ENCODE data around the gene DOCK4. TPM values are rescaled to one million over a fixed set of nuclear protein-coding genes. Genes with fewer than 3 reads are reported as not detected.

Gene DOCK4
- total and polyA plus RNA-seq, 2 of the 8 experiments (the other 6 are each of a cell fraction or from before 2014, with no cell fraction given), result 5.1 to 23.6 TPM

DNA sequence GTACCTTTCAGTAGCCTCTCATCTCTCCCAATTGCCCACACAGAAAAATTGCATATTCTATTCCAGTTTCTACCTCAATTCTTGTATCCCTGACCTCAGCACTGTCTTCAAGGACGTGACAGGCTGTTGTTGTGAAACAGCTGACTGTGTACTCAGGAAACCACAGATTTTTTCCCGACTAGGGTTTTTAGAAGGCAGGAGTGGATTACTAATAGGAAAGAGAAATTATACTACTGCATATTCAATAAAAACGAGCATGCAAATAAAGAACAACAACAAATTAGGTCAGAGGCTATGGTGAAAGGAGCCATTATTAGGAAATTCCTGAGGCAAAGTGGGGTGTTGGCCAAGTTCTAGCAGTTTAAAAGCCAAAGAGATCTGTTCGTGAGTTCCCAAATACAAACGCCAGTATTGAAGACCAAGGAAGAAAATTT, 93.4 kb downstream of the DOCK4 start:
- Histone ChIP-seq H3K27me3 (replicated peaks in 1 of 4; ENCODE audit: control insufficient read depth in 3 of 4, extremely low read depth in 1 of 4, insufficient read depth in 3 of 4, low read length in 3 of 4) (no peaks in the 10 kb centered on the region), H2BK12ac (ENCODE audit: low read depth, low read length) (no peak overlapping the region), H4K5ac (ENCODE audit: insufficient read length, low read depth, low read length) (no peak overlapping the region), H2BK5ac (ENCODE audit: low read depth, low read length) (no peak overlapping the region), H3K36me3 (ENCODE audit: control insufficient read depth in 2 of 4, insufficient read depth in 4 of 4, low read length in 3 of 4) (no peaks in the 10 kb centered on the region), H3K18ac (ENCODE audit: extremely low read depth, low read length) (no peak overlapping the region), H3K14ac (ENCODE audit: insufficient read length) (no peak overlapping the region), H3K79me1 (ENCODE audit: low read depth, low read length) (no peaks in the 10 kb centered on the region), H2BK20ac (ENCODE audit: low read length) (no peak overlapping the region), H3K4me1 (replicated peaks in 1 of 4; ENCODE audit: control insufficient read depth in 3 of 4, insufficient read depth in 4 of 4, low read length in 3 of 4) (no peaks in the 10 kb centered on the region), H2BK15ac (ENCODE audit: low read length) (no peak overlapping the region), H3K23ac (ENCODE audit: insufficient read length) (no peak overlapping the region), H2BK120ac (replicated peaks; ENCODE audit: low read depth, low read length) (no peak overlapping the region), H2AK5ac (ENCODE audit: low read depth, low read length) (no peak overlapping the region), H3K9ac (replicated peaks in 1 of 4; ENCODE audit: extremely low read depth in 1 of 4, low read depth in 3 of 4, low read length in 3 of 4) (no peak overlapping the region), H3K4me2 (ENCODE audit: insufficient read depth in 1 of 2, low read depth in 2 of 2, low read length in 2 of 2) (no peak overlapping the region), H3K23me2 (ENCODE audit: low read depth, low read length) (peaks cover 2% of the 10 kb centered on the region; the same call in 1 of the 2 replicates), H3K4me3 (ENCODE audit: extremely low read depth in 1 of 4, insufficient read depth in 2 of 4, low read depth in 3 of 4, low read length in 4 of 4) (no peak overlapping the region), H4K8ac (ENCODE audit: extremely low read depth, insufficient read depth, low read length) (no peak overlapping the region), H3K56ac (replicated peaks; ENCODE audit: insufficient read length, low read depth, low read length) (no peak overlapping the region), H3K4ac (replicated peaks; ENCODE audit: insufficient read length, low read depth, low read length) (no peak overlapping the region), H3K27ac (ENCODE audit: low read depth, low read length) (no peak overlapping the region), H3K79me2 (ENCODE audit: control insufficient read depth in 1 of 2, insufficient read depth in 2 of 2, low read length in 2 of 2) (peaks cover 0 to 5% of the 10 kb centered on the region in 2 experiments; a peak in 3 of 4 replicates), H2AFZ (ENCODE audit: low read length) (no peak overlapping the region), H4K91ac (replicated peaks; ENCODE audit: insufficient read length, low read length) (no peak overlapping the region), H3K9me3 (ENCODE audit: insufficient read depth in 2 of 2, low read depth in 1 of 2, low read length in 1 of 2) (no peaks in the 10 kb centered on the region), H4K20me1 (replicated peaks in 1 of 2; ENCODE audit: control insufficient read depth in 1 of 2, insufficient read depth in 2 of 2, low read length in 2 of 2) (no peaks in the 10 kb centered on the region)
- CTCF ChIA-PET (ENCODE audit: partially characterized antibody), result interaction anchor here (1.0 to 1.5 kb wide), 2 partner anchors 12 to 349 kb away, joined by 3 read pairs; no protein-coding TSS in a partner anchor
- no peak for DNase-seq (ENCODE audit: low read depth in 1 of 2, low spot score in 2 of 2)
- WGBS, 2 experiments (ENCODE audit: extremely low coverage in 1 of 2, insufficient coverage in 1 of 2, insufficient read length in 1 of 2, insufficient replicate concordance in 2 of 2, low coverage in 1 of 2, low lambda C conversion rate in 2 of 2, missing lambda C conversion rate in 1 of 2), result 90% methylated on average over 5 of the region's 5 CpGs; no CpG with 5 or more reads in 1 of the 2 experiments
- no peak for FAIRE-seq
- POLR2A ChIA-PET (ENCODE audit: partially characterized antibody), result interaction anchor here (0.6 to 0.9 kb wide), 2 partner anchors 107 to 344 kb away, joined by 3 read pairs; no protein-coding TSS in a partner anchor
- no peak for TF ChIP-seq TAF1 (IDR thresholded peaks at IDR 0.05; ENCODE audit: low read depth, low read length)
- TF ChIP-seq TAF7 (optimal IDR thresholded peaks at IDR 0.05; ENCODE audit: borderline replicate concordance, low read depth, low read length), result no peak
- no peak for TF ChIP-seq POLR2AphosphoS5 (IDR thresholded peaks at IDR 0.05; ENCODE audit: low read depth, low read length)
- no peak for TF ChIP-seq RXRA (IDR thresholded peaks at IDR 0.05; ENCODE audit: insufficient read depth, low read depth, low read length)
- no peak for TF ChIP-seq POLR2A (IDR thresholded peaks at IDR 0.05; ENCODE audit: control extremely low read depth in 1 of 2, low read depth in 2 of 2, low read length in 2 of 2)
- no peak for TF ChIP-seq SRF (IDR thresholded peaks at IDR 0.05; ENCODE audit: low read depth, low read length)
- no peak for TF ChIP-seq CEBPB (IDR thresholded peaks at IDR 0.05; ENCODE audit: low read depth, low read length)

Data from H1 (cell line).